Mucosa of stomach (tissue), 1 donor: ENCODE data around the gene ELP2.
"Not testable (repeated sequence)": the region's sequence is repeated elsewhere in the genome, so short reads cannot be mapped to it uniquely, and the experiment has no call there.

ENCODE experiments used
- H3K27me3 ChIP-seq: one replicate; pipeline ENCODE4 v1.7.0; 2013; ENCODE audit warnings: mild to moderate bottlenecking, low read length; ENCODE audit not compliant: control insufficient read depth, insufficient read depth
- H3K36me3 ChIP-seq: one replicate; pipeline ENCODE4 v1.7.0; 2013; ENCODE audit warnings: low read length; ENCODE audit not compliant: control insufficient read depth, insufficient read depth
- H3K4me1 ChIP-seq: one replicate; pipeline ENCODE4 v1.7.0; 2013; ENCODE audit warnings: mild to moderate bottlenecking, low read length; ENCODE audit not compliant: control insufficient read depth, insufficient read depth
- H3K4me3 ChIP-seq: one replicate; pipeline ENCODE4 v1.7.0; 2013; ENCODE audit warnings: low read length
- H3K9ac ChIP-seq: one replicate; pipeline ENCODE4 v1.7.0; 2013; ENCODE audit warnings: mild to moderate bottlenecking, low read length, moderate library complexity
- H3K9me3 ChIP-seq: one replicate; pipeline ENCODE4 v1.7.0; 2013; ENCODE audit warnings: mild to moderate bottlenecking, low read length, moderate library complexity; ENCODE audit not compliant: control insufficient read depth
- donor health status: Pancreatic carcinoma.

The ELP2 gene

GRCh38 chr18:36101943-36102342, 27.8 kb upstream of the ELP2 start:
- Histone ChIP-seq H3K27me3 (no peaks in the 10 kb centered on the region), H3K9me3 (no peaks in the 10 kb centered on the region), H3K36me3 (no peaks in the 10 kb centered on the region), H3K9ac (no peak overlapping the region), H3K4me3 (no peak overlapping the region), H3K4me1 (no peaks in the 10 kb centered on the region)

GRCh38 chr18:36104749-36105148, 24.9 kb upstream of the ELP2 start:
- Histone ChIP-seq H3K9ac (no peak overlapping the region), H3K36me3 (no peaks in the 10 kb centered on the region), H3K4me3 (no peak overlapping the region), H3K4me1 (no peaks in the 10 kb centered on the region), H3K27me3 (no peaks in the 10 kb centered on the region), H3K9me3 (no peaks in the 10 kb centered on the region)

- Histone ChIP-seq H3K4me1 (no peaks in the 10 kb centered on the region), H3K9me3 (no peaks in the 10 kb centered on the region), H3K4me3 (no peak overlapping the region), H3K27me3 (no peaks in the 10 kb centered on the region), H3K36me3 (no peaks in the 10 kb centered on the region), H3K9ac (no peak overlapping the region)
These were observed 22.2 kb upstream of the ELP2 start for GRCh38 chr18:36107477-36107876.

- no peaks in the 10 kb centered on the region for H3K9me3 ChIP-seq
- no peaks in the 10 kb centered on the region for H3K36me3 ChIP-seq
- H3K4me3 ChIP-seq = no peak overlapping the region
- no peaks in the 10 kb centered on the region for H3K4me1 ChIP-seq
- H3K9ac ChIP-seq = no peak overlapping the region
- H3K27me3 ChIP-seq = no peaks in the 10 kb centered on the region
These were observed 21.5 kb upstream of the ELP2 start for GRCh38 chr18:36108196-36108595.

GRCh38 chr18:36108601-36109000, 21.1 kb upstream of the ELP2 start:
- Histone ChIP-seq H3K9me3 (no peaks in the 10 kb centered on the region), H3K9ac (no peak overlapping the region), H3K36me3 (no peaks in the 10 kb centered on the region), H3K27me3 (no peaks in the 10 kb centered on the region), H3K4me3 (no peak overlapping the region), H3K4me1 (no peaks in the 10 kb centered on the region)

GRCh38 chr18:36109737-36110136, 20.0 kb upstream of the ELP2 start:
- Histone ChIP-seq H3K4me3 (no peak overlapping the region), H3K9ac (no peak overlapping the region), H3K36me3 (no peaks in the 10 kb centered on the region), H3K9me3 (no peaks in the 10 kb centered on the region), H3K27me3 (no peaks in the 10 kb centered on the region), H3K4me1 (no peaks in the 10 kb centered on the region)

- Histone ChIP-seq H3K4me1 (no peaks in the 10 kb centered on the region), H3K9ac (no peak overlapping the region), H3K9me3 (no peaks in the 10 kb centered on the region), H3K27me3 (no peaks in the 10 kb centered on the region), H3K4me3 (no peak overlapping the region), H3K36me3 (no peaks in the 10 kb centered on the region)
These were observed 17.4 kb upstream of the ELP2 start for GRCh38 chr18:36112302-36112701.

- Histone ChIP-seq H3K9ac (no peak overlapping the region), H3K27me3 (no peaks in the 10 kb centered on the region), H3K36me3 (no peaks in the 10 kb centered on the region), H3K9me3 (no peaks in the 10 kb centered on the region), H3K4me1 (no peaks in the 10 kb centered on the region), H3K4me3 (no peak overlapping the region)
These were observed 15.4 kb upstream of the ELP2 start for GRCh38 chr18:36114251-36114650.

GRCh38 chr18:36114738-36115137, 15.0 kb upstream of the ELP2 start:
- Histone ChIP-seq H3K4me3 (no peak overlapping the region), H3K36me3 (no peaks in the 10 kb centered on the region), H3K9me3 (no peaks in the 10 kb centered on the region), H3K9ac (no peak overlapping the region), H3K4me1 (no peaks in the 10 kb centered on the region), H3K27me3 (no peaks in the 10 kb centered on the region)

GRCh38 chr18:36116771-36117170, 12.9 kb upstream of the ELP2 start:
- not testable (repeated sequence) for H3K4me1 ChIP-seq, H3K27me3 ChIP-seq, H3K36me3 ChIP-seq, H3K4me3 ChIP-seq, H3K9ac ChIP-seq, H3K9me3 ChIP-seq

- Histone ChIP-seq H3K9me3 (no peaks in the 10 kb centered on the region), H3K36me3 (no peaks in the 10 kb centered on the region), H3K4me3 (no peak overlapping the region), H3K27me3 (no peaks in the 10 kb centered on the region), H3K4me1 (no peaks in the 10 kb centered on the region), H3K9ac (no peak overlapping the region)
These were observed 9.4 kb upstream of the ELP2 start for GRCh38 chr18:36120297-36120696.

GRCh38 chr18:36124841-36125240, 4.9 kb upstream of the ELP2 start:
- Histone ChIP-seq H3K4me3 (no peak overlapping the region), H3K9ac (no peak overlapping the region), H3K27me3 (no peaks in the 10 kb centered on the region), H3K9me3 (no peaks in the 10 kb centered on the region), H3K36me3 (no peaks in the 10 kb centered on the region), H3K4me1 (no peaks in the 10 kb centered on the region)

GRCh38 chr18:36126668-36127067, 3.0 kb upstream of the ELP2 start:
- no peaks in the 10 kb centered on the region for H3K27me3 ChIP-seq
- H3K36me3 ChIP-seq = no peaks in the 10 kb centered on the region
- no peak overlapping the region for H3K9ac ChIP-seq
- H3K4me1 ChIP-seq = peaks cover 7% of the 10 kb centered on the region
- no peak overlapping the region for H3K4me3 ChIP-seq
- H3K9me3 ChIP-seq = no peaks in the 10 kb centered on the region
